Measurements from ENCODE around the gene C3orf80.
"Not testable (repeated sequence)": the region's sequence is repeated elsewhere in the genome, so short reads cannot be mapped to it uniquely, and the experiment has no call there.

C3orf80 gene

GRCh38 chr3:160225176-160226025, at the start of gene C3orf80:
Gene C3orf80, plus strand, starts transcription at chr3:160225422. Its CDS starts 214 bp downstream, at chr3:160225636.
- DNase-seq (ENCODE audit: low read depth), result peak; percentile 17

GRCh38 chr3:160176923-160177322, 48.3 kb upstream of the C3orf80 start:
- no peak for DNase-seq (ENCODE audit: low read depth)

- DNase-seq (ENCODE audit: low read depth), result not testable (repeated sequence)
Observed at GRCh38 chr3:160178661-160179060, 46.6 kb upstream of the C3orf80 start.

- DNase-seq (ENCODE audit: low read depth), result not testable (repeated sequence)
Observed at GRCh38 chr3:160179403-160179802, 45.8 kb upstream of the C3orf80 start.

GRCh38 chr3:160179906-160180305, 45.3 kb upstream of the C3orf80 start:
- no peak for DNase-seq (ENCODE audit: low read depth)

- peak; percentile 97 for DNase-seq (ENCODE audit: low read depth)
Observed at GRCh38 chr3:160180581-160181216, 44.5 kb upstream of the C3orf80 start.

GRCh38 chr3:160183345-160184076, 41.7 kb upstream of the C3orf80 start:
- DNase-seq (ENCODE audit: low read depth), result no peak

GRCh38 chr3:160184655-160185054, 40.6 kb upstream of the C3orf80 start:
- DNase-seq (ENCODE audit: low read depth), result peak; percentile 87

- no peak for DNase-seq (ENCODE audit: low read depth)
Observed at GRCh38 chr3:160185751-160186150, 39.5 kb upstream of the C3orf80 start.

GRCh38 chr3:160187288-160187687, 37.9 kb upstream of the C3orf80 start:
- no peak for DNase-seq (ENCODE audit: low read depth)

- no peak for DNase-seq (ENCODE audit: low read depth)
Observed at GRCh38 chr3:160192310-160193029, 32.8 kb upstream of the C3orf80 start.

- DNase-seq (ENCODE audit: low read depth), result no peak
Observed at GRCh38 chr3:160193644-160194192, 31.5 kb upstream of the C3orf80 start.

GRCh38 chr3:160194438-160194837, 30.8 kb upstream of the C3orf80 start:
- DNase-seq (ENCODE audit: low read depth), result no peak

GRCh38 chr3:160195106-160195505, 30.1 kb upstream of the C3orf80 start:
- no peak for DNase-seq (ENCODE audit: low read depth)

- DNase-seq (ENCODE audit: low read depth), result no peak
Observed at GRCh38 chr3:160196511-160197104, 28.6 kb upstream of the C3orf80 start.

- no peak for DNase-seq (ENCODE audit: low read depth)
Observed at GRCh38 chr3:160199108-160199507, 26.1 kb upstream of the C3orf80 start.

GRCh38 chr3:160200353-160200752, 24.9 kb upstream of the C3orf80 start:
- DNase-seq (ENCODE audit: low read depth), result no peak

- not testable (repeated sequence) for DNase-seq (ENCODE audit: low read depth)
Observed at GRCh38 chr3:160204396-160205011, 20.7 kb upstream of the C3orf80 start.

GRCh38 chr3:160205606-160206005, 19.6 kb upstream of the C3orf80 start:
- DNase-seq (ENCODE audit: low read depth), result no peak

GRCh38 chr3:160210341-160210740, 14.9 kb upstream of the C3orf80 start:
- no peak for DNase-seq (ENCODE audit: low read depth)

GRCh38 chr3:160210799-160211221, 14.4 kb upstream of the C3orf80 start:
- peak; percentile 44 for DNase-seq (ENCODE audit: low read depth)
